GM19468 (cell line): Measurements from ENCODE around the gene CDH16.
"Not testable (repeated sequence)": the region's sequence is repeated elsewhere in the genome, so short reads cannot be mapped to it uniquely, and the experiment has no call there.

Experiments
- ATAC-seq: cut with Tn5 transposase; IDR thresholded peaks from one replicate; pipeline ENCODE4 v1.9.1; 2021; ENCODE audit warnings: mild to moderate bottlenecking, moderate library complexity, moderate number of reproducible peaks; ENCODE audit not compliant: unreplicated experiment; ENCODE audit errors: extremely low read depth

The CDH16 gene

GRCh38 chr16:66918803-66919568 lies at the start of gene CDH16:
Gene CDH16, minus strand, starts transcription at chr16:66918885. Its CDS starts 820 bp downstream, at chr16:66918065.
- no peak for ATAC-seq

- ATAC-seq: no peak
These were observed 45.4 kb upstream of the CDH16 start for GRCh38 chr16:66964049-66964448.

- ATAC-seq: no peak
These were observed 43.2 kb upstream of the CDH16 start for GRCh38 chr16:66961914-66962313.

- ATAC-seq: peak; percentile 76
These were observed 42.5 kb upstream of the CDH16 start, which contains the start of gene CES3 for GRCh38 chr16:66961065-66961744. Gene CES3, plus strand, starts transcription at chr16:66961266. Its CDS starts 42 bp downstream, at chr16:66961308.

- ATAC-seq: no peak
These were observed 41.6 kb upstream of the CDH16 start for GRCh38 chr16:66960270-66960669.

- ATAC-seq: no peak
These were observed 41.0 kb upstream of the CDH16 start for GRCh38 chr16:66959704-66960161.

GRCh38 chr16:66958857-66959703 lies 40.4 kb upstream of the CDH16 start:
- no peak for ATAC-seq

- ATAC-seq: not testable (repeated sequence)
These were observed 37.4 kb upstream of the CDH16 start for GRCh38 chr16:66956154-66956457.

GRCh38 chr16:66955363-66956153 lies 36.9 kb upstream of the CDH16 start:
- ATAC-seq: not testable (repeated sequence)

GRCh38 chr16:66954097-66954659 lies 35.5 kb upstream of the CDH16 start:
- peak; percentile 48 for ATAC-seq

GRCh38 chr16:66953462-66954096 lies 34.9 kb upstream of the CDH16 start:
- no peak for ATAC-seq

GRCh38 chr16:66952430-66953110 lies 33.9 kb upstream of the CDH16 start:
- no peak for ATAC-seq

GRCh38 chr16:66950971-66951790 lies 32.5 kb upstream of the CDH16 start:
- no peak for ATAC-seq

- no peak for ATAC-seq
These were observed 31.8 kb upstream of the CDH16 start for GRCh38 chr16:66950437-66950836.

- no peak for ATAC-seq
These were observed 30.8 kb upstream of the CDH16 start for GRCh38 chr16:66949472-66949871.

GRCh38 chr16:66948837-66949225 lies 30.1 kb upstream of the CDH16 start:
- no peak for ATAC-seq

GRCh38 chr16:66948134-66948836 lies 29.6 kb upstream of the CDH16 start:
- ATAC-seq: no peak
